ENCODE results near the gene FAM3B.
"Not testable (repeated sequence)": the region's sequence is repeated elsewhere in the genome, so short reads cannot be mapped to it uniquely, and the experiment has no call there.

Gene FAM3B

GRCh38 chr21:41316200-41317062, at the start of gene FAM3B:
TSS of gene FAM3B (plus strand) at chr21:41316801. CDS start at chr21:41316880, 79 bp downstream.
- peak; percentile 60 for DNase-seq

GRCh38 chr21:41267346-41267745, 49.3 kb upstream of the FAM3B start:
- no peak for DNase-seq

GRCh38 chr21:41269535-41269934, 47.1 kb upstream of the FAM3B start:
- DNase-seq: no peak

- DNase-seq: no peak
These were observed 39.4 kb upstream of the FAM3B start for GRCh38 chr21:41277196-41277595.

- DNase-seq: no peak
These were observed 38.8 kb upstream of the FAM3B start for GRCh38 chr21:41277846-41278245.

GRCh38 chr21:41280115-41280919, 36.3 kb upstream of the FAM3B start:
- no peak for DNase-seq

- no peak for DNase-seq
These were observed 34.2 kb upstream of the FAM3B start for GRCh38 chr21:41282412-41282811.

GRCh38 chr21:41283211-41283818, 33.3 kb upstream of the FAM3B start:
- DNase-seq: peak; percentile 85

- no peak for DNase-seq
These were observed 27.2 kb upstream of the FAM3B start for GRCh38 chr21:41289431-41289830.

GRCh38 chr21:41290106-41290799, 26.3 kb upstream of the FAM3B start:
- DNase-seq: no peak

GRCh38 chr21:41294548-41295231, 21.9 kb upstream of the FAM3B start:
- DNase-seq: no peak

- DNase-seq: no peak
These were observed 20.8 kb upstream of the FAM3B start for GRCh38 chr21:41295721-41296254.

GRCh38 chr21:41302976-41303375, 13.6 kb upstream of the FAM3B start:
- DNase-seq: no peak

- DNase-seq: no peak
These were observed 12.4 kb upstream of the FAM3B start for GRCh38 chr21:41304068-41304720.

- DNase-seq: no peak
These were observed 9.4 kb upstream of the FAM3B start for GRCh38 chr21:41307219-41307618.

- DNase-seq: not testable (repeated sequence)
These were observed 3.1 kb upstream of the FAM3B start for GRCh38 chr21:41313285-41314164.

- no peak for DNase-seq
These were observed 875 bp upstream of the FAM3B start for GRCh38 chr21:41315726-41316125.

- no peak for DNase-seq
These were observed 427 bp downstream of the FAM3B start for GRCh38 chr21:41317063-41317392.

- no peak for DNase-seq
These were observed 857 bp downstream of the FAM3B start for GRCh38 chr21:41317458-41317857.

GRCh38 chr21:41318218-41318617, 1.6 kb downstream of the FAM3B start:
- DNase-seq: no peak

- no peak for DNase-seq
These were observed 2.7 kb downstream of the FAM3B start for GRCh38 chr21:41319273-41319672.

Measured in NCI-H1092 treated with DMSO at 0.1 percent for 48 hours (cell line).